Measurements from ENCODE around the gene PCDHGB5.
"Not testable (repeated sequence)": the region's sequence is repeated elsewhere in the genome, so short reads cannot be mapped to it uniquely, and the experiment has no call there.

The PCDHGB5 gene

GRCh38 chr5:141422742-141423291 lies 25.1 kb downstream of the PCDHGB5 start:
- TF ChIP-seq, protein P1, sequence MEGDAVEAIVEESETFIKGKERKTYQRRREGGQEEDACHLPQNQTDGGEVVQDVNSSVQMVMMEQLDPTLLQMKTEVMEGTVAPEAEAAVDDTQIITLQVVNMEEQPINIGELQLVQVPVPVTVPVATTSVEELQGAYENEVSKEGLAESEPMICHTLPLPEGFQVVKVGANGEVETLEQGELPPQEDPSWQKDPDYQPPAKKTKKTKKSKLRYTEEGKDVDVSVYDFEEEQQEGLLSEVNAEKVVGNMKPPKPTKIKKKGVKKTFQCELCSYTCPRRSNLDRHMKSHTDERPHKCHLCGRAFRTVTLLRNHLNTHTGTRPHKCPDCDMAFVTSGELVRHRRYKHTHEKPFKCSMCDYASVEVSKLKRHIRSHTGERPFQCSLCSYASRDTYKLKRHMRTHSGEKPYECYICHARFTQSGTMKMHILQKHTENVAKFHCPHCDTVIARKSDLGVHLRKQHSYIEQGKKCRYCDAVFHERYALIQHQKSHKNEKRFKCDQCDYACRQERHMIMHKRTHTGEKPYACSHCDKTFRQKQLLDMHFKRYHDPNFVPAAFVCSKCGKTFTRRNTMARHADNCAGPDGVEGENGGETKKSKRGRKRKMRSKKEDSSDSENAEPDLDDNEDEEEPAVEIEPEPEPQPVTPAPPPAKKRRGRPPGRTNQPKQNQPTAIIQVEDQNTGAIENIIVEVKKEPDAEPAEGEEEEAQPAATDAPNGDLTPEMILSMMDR (IDR thresholded peaks at IDR 0.05; ENCODE audit: control insufficient read depth, insufficient read depth, low read depth, low read length, missing control alignments), result no peak
- no peak overlapping the region for H3K4me3 ChIP-seq (ENCODE audit: control insufficient read depth, low read depth, low read length)
- no peak for DNase-seq (ENCODE audit: low read depth)

DNA sequence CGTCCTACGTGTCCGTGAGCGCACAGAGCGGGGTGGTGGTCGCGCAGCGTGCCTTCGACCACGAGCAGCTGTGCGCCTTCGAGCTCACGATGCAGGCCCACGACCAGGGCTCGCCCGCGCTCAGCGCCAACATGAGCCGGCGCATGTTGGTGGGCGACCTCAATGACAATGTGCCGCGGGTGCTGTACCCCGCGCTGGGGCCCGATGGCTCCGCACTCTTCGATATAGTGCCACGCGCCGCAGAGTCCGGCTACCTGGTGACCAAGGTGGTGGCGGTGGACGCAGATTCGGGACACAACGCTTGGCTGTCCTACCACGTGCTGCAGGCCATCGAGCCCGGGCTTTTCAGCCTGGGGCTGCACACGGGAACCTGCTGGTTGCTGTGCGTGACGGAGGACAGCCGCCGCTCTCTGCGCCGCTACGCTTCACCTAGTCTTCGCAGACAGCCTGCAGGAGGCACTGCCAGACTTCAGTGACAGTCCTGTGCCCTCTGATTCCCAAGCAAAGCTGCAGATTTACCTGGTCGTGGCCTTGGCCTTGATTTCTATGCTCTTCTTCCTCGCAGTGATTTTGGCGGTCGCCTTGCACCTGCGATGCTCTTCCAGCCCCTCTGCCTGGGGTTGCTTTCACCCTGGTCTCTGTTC lies 30.2 kb downstream of the PCDHGB5 start:
- H3K4me3 ChIP-seq (ENCODE audit: control insufficient read depth, low read depth, low read length), result no peak overlapping the region
- DNase-seq (ENCODE audit: low read depth), result no peak
- TF ChIP-seq, protein P1 (IDR thresholded peaks at IDR 0.05; ENCODE audit: control insufficient read depth, insufficient read depth, low read depth, low read length, missing control alignments), result no peak

GRCh38 chr5:141430332-141431113 lies 32.8 kb downstream of the PCDHGB5 start, which contains the start of gene PCDHGA12:
PCDHGA12 (plus strand) TSS chr5:141430507; CDS start chr5:141430760, 253 bp downstream.
- H3K4me3 ChIP-seq (ENCODE audit: control insufficient read depth, low read depth, low read length), result peak within 1 kb of the TSS; percentile 56
- DNase-seq (ENCODE audit: low read depth), result peak; percentile 90
- TF ChIP-seq, protein P1 (IDR thresholded peaks at IDR 0.05; ENCODE audit: control insufficient read depth, insufficient read depth, low read depth, low read length, missing control alignments), result peak; percentile 73

DNA sequence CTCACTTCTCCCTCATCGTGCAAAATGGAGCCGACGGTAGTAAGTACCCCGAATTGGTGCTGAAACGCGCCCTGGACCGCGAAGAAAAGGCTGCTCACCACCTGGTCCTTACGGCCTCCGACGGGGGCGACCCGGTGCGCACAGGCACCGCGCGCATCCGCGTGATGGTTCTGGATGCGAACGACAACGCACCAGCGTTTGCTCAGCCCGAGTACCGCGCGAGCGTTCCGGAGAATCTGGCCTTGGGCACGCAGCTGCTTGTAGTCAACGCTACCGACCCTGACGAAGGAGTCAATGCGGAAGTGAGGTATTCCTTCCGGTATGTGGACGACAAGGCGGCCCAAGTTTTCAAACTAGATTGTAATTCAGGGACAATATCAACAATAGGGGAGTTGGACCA lies 33.5 kb downstream of the PCDHGB5 start:
- H3K4me3 ChIP-seq (ENCODE audit: control insufficient read depth, low read depth, low read length), result peak overlapping the region; percentile 56
- TF ChIP-seq, protein P1 (IDR thresholded peaks at IDR 0.05; ENCODE audit: control insufficient read depth, insufficient read depth, low read depth, low read length, missing control alignments), result no peak
- DNase-seq (ENCODE audit: low read depth), result no peak

DNA sequence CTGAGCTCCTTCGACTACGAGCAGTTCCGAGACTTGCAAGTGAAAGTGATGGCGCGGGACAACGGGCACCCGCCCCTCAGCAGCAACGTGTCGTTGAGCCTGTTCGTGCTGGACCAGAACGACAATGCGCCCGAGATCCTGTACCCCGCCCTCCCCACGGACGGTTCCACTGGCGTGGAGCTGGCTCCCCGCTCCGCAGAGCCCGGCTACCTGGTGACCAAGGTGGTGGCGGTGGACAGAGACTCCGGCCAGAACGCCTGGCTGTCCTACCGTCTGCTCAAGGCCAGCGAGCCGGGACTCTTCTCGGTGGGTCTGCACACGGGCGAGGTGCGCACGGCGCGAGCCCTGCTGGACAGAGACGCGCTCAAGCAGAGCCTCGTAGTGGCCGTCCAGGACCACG lies 34.6 kb downstream of the PCDHGB5 start:
- H3K4me3 ChIP-seq (ENCODE audit: control insufficient read depth, low read depth, low read length); DNase-seq (ENCODE audit: low read depth): not testable (repeated sequence)

- DNase-seq (ENCODE audit: low read depth); H3K4me3 ChIP-seq (ENCODE audit: control insufficient read depth, low read depth, low read length): not testable (repeated sequence)
Measured at GRCh38 chr5:141432726-141433125, 35.0 kb downstream of the PCDHGB5 start.

- H3K4me3 ChIP-seq (ENCODE audit: control insufficient read depth, low read depth, low read length), result no peak overlapping the region
- DNase-seq (ENCODE audit: low read depth), result no peak
- TF ChIP-seq, protein P1 (IDR thresholded peaks at IDR 0.05; ENCODE audit: control insufficient read depth, insufficient read depth, low read depth, low read length, missing control alignments), result no peak
Measured at GRCh38 chr5:141434006-141434405, 36.3 kb downstream of the PCDHGB5 start.

Measured in AG09309 (cell line).